HG03135 (cell line): ENCODE results near the gene YPEL5.
A peak's percentile ranks its signal among the peaks of the same experiment; 100 is the strongest.
"Not testable (repeated sequence)": the region's sequence is repeated elsewhere in the genome, so short reads cannot be mapped to it uniquely, and the experiment has no call there.

Experiments used
- ATAC-seq: cut with Tn5 transposase; IDR thresholded peaks from one replicate; pipeline ENCODE4 v1.9.1; 2021; ENCODE audit warnings: mild to moderate bottlenecking, moderate library complexity; ENCODE audit not compliant: unreplicated experiment

Gene YPEL5

GRCh38 chr2:30136764-30137444, 9.9 kb upstream of the YPEL5 start:
- no peak for ATAC-seq

- peak; percentile 65 for ATAC-seq
Measured at GRCh38 chr2:30139131-30139870, 7.5 kb upstream of the YPEL5 start.

GRCh38 chr2:30141136-30141535, 5.7 kb upstream of the YPEL5 start:
- no peak for ATAC-seq

- ATAC-seq = no peak
Measured at GRCh38 chr2:30144260-30144659, 2.5 kb upstream of the YPEL5 start.

GRCh38 chr2:30144951-30145350, 1.9 kb upstream of the YPEL5 start:
- not testable (repeated sequence) for ATAC-seq

GRCh38 chr2:30145826-30146336, 926 bp upstream of the YPEL5 start:
- ATAC-seq = no peak

- peak; percentile 3 for ATAC-seq
Measured at GRCh38 chr2:30147196-30147714, 448 bp downstream of the YPEL5 start.

- peak; percentile 24 for ATAC-seq
Measured at GRCh38 chr2:30147715-30148610, 1.2 kb downstream of the YPEL5 start.

- no peak for ATAC-seq
Measured at GRCh38 chr2:30148850-30149249, 2.0 kb downstream of the YPEL5 start.

GRCh38 chr2:30149513-30149912, 2.7 kb downstream of the YPEL5 start:
- no peak for ATAC-seq

GRCh38 chr2:30149976-30150375, 3.2 kb downstream of the YPEL5 start:
- no peak for ATAC-seq

GRCh38 chr2:30150786-30151185, 4.0 kb downstream of the YPEL5 start:
- ATAC-seq = no peak

GRCh38 chr2:30152385-30152784, 5.6 kb downstream of the YPEL5 start:
- no peak for ATAC-seq

- no peak for ATAC-seq
Measured at GRCh38 chr2:30155202-30155601, 8.4 kb downstream of the YPEL5 start.

GRCh38 chr2:30155889-30156658, 9.3 kb downstream of the YPEL5 start:
- no peak for ATAC-seq

- no peak for ATAC-seq
Measured at GRCh38 chr2:30157616-30158015, 10.8 kb downstream of the YPEL5 start.

GRCh38 chr2:30159766-30160165, 13.0 kb downstream of the YPEL5 start:
- ATAC-seq = no peak

- no peak for ATAC-seq
Measured at GRCh38 chr2:30161929-30162706, 15.3 kb downstream of the YPEL5 start.

GRCh38 chr2:30162806-30163205, 16.0 kb downstream of the YPEL5 start:
- no peak for ATAC-seq
